ENCODE data around the gene LDAH. TPM values are rescaled to one million over a fixed set of nuclear protein-coding genes. Genes with fewer than 3 reads are reported as not detected.

The LDAH gene
- total RNA-seq, 1 experiment from 2014 or later: not detected

GRCh38 chr2:20648206-20648605 lies 174.7 kb downstream of the LDAH start:
- POLR2A ChIA-PET (ENCODE audit: unreplicated experiment): interaction anchor here (0.6 kb wide), 1 partner anchor 202 kb away, joined by 3 read pairs; no protein-coding TSS in a partner anchor
- no peaks in the 10 kb centered on the region for H3K9me2 ChIP-seq (replicated peaks; ENCODE audit: low read length)
- no peak overlapping the region for H2AFZ ChIP-seq (ENCODE audit: low read length)
- intact Hi-C loops (cut with micrococcal nuclease): no loop called here
- no TSS peak for BruUV-seq (replicated peaks)
- no peaks in the 10 kb centered on the region for H4K20me1 ChIP-seq (ENCODE audit: low read length)
- CTCF ChIA-PET: no interaction called here
- H3K79me2 ChIP-seq (ENCODE audit: low read length): no peaks in the 10 kb centered on the region
- ATAC-seq: no peak
- H3F3A ChIP-seq (ENCODE audit: low read length, unreplicated experiment): no peaks in the 10 kb centered on the region
- H3K9me3 ChIP-seq (ENCODE audit: low read length): no peaks in the 10 kb centered on the region
- no peaks in the 10 kb centered on the region for H3K36me3 ChIP-seq (ENCODE audit: low read depth, low read length)
- no peak overlapping the region for H3K4me3 ChIP-seq (ENCODE audit: low read length)
- H3K9ac ChIP-seq (ENCODE audit: low read length): no peak overlapping the region
- no peak for DNase-seq
- no peak overlapping the region for H3K4me2 ChIP-seq (ENCODE audit: low read length)
- no peak overlapping the region for H3K27ac ChIP-seq (ENCODE audit: low read length)
- no peak for TF ChIP-seq EZH2 (IDR thresholded peaks at IDR 0.05; ENCODE audit: low read length, unreplicated experiment)
- TF ChIP-seq EZH2phosphoT487 (IDR thresholded peaks at IDR 0.05; ENCODE audit: borderline replicate concordance, low read length): no peak
- TF ChIP-seq, protein P1, sequence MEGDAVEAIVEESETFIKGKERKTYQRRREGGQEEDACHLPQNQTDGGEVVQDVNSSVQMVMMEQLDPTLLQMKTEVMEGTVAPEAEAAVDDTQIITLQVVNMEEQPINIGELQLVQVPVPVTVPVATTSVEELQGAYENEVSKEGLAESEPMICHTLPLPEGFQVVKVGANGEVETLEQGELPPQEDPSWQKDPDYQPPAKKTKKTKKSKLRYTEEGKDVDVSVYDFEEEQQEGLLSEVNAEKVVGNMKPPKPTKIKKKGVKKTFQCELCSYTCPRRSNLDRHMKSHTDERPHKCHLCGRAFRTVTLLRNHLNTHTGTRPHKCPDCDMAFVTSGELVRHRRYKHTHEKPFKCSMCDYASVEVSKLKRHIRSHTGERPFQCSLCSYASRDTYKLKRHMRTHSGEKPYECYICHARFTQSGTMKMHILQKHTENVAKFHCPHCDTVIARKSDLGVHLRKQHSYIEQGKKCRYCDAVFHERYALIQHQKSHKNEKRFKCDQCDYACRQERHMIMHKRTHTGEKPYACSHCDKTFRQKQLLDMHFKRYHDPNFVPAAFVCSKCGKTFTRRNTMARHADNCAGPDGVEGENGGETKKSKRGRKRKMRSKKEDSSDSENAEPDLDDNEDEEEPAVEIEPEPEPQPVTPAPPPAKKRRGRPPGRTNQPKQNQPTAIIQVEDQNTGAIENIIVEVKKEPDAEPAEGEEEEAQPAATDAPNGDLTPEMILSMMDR (conservative IDR thresholded peaks at IDR 0.05; ENCODE audit: low read depth, low read length): no peak
- H3K4me1 ChIP-seq (ENCODE audit: insufficient read depth, low read length): peaks cover 15% of the 10 kb centered on the region
- H3K27me3 ChIP-seq (ENCODE audit: low read length): no peaks in the 10 kb centered on the region

DNA sequence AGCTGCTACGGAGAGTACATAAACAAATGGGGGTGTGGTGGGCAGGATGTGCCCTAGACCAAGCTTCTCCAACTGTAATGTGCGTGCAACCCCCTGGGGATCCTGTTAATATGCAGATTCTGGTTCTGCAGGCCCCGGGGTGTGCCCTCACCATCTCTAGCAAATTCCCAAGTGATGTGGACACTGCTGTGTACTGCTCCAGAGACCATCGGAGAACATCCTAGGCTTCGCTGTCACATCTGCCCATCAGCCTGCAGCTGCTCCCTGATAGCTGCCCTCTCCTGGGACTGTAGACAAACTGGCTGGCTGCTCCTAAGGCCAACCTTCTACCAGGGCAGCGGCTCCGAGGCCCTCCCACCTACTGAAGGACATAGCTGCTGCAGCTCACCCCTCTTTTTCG lies 175.2 kb downstream of the LDAH start:
- Histone ChIP-seq H3K27me3 (ENCODE audit: low read length) (no peaks in the 10 kb centered on the region), H4K20me1 (ENCODE audit: low read length) (no peaks in the 10 kb centered on the region), H3K4me1 (ENCODE audit: insufficient read depth, low read length) (peaks cover 15% of the 10 kb centered on the region), H3F3A (ENCODE audit: low read length, unreplicated experiment) (no peaks in the 10 kb centered on the region), H3K27ac (ENCODE audit: low read length) (no peak overlapping the region), H3K4me2 (ENCODE audit: low read length) (no peak overlapping the region), H3K36me3 (ENCODE audit: low read depth, low read length) (no peaks in the 10 kb centered on the region), H3K9me3 (ENCODE audit: low read length) (no peaks in the 10 kb centered on the region), H3K4me3 (ENCODE audit: low read length) (no peak overlapping the region), H3K9ac (ENCODE audit: low read length) (no peak overlapping the region), H2AFZ (ENCODE audit: low read length) (no peak overlapping the region), H3K79me2 (ENCODE audit: low read length) (no peaks in the 10 kb centered on the region), H3K9me2 (replicated peaks; ENCODE audit: low read length) (no peaks in the 10 kb centered on the region)
- no peak for ATAC-seq
- TF ChIP-seq EZH2 (IDR thresholded peaks at IDR 0.05; ENCODE audit: low read length, unreplicated experiment): no peak
- no peak for TF ChIP-seq EZH2phosphoT487 (IDR thresholded peaks at IDR 0.05; ENCODE audit: borderline replicate concordance, low read length)
- no TSS peak for BruUV-seq (replicated peaks)
- intact Hi-C loops (cut with micrococcal nuclease): no loop called here
- POLR2A ChIA-PET (ENCODE audit: unreplicated experiment): interaction anchor here (0.6 kb wide), 1 partner anchor 201 kb away, joined by 3 read pairs; no protein-coding TSS in a partner anchor
- CTCF ChIA-PET: no interaction called here
- DNase-seq: no peak

DNA sequence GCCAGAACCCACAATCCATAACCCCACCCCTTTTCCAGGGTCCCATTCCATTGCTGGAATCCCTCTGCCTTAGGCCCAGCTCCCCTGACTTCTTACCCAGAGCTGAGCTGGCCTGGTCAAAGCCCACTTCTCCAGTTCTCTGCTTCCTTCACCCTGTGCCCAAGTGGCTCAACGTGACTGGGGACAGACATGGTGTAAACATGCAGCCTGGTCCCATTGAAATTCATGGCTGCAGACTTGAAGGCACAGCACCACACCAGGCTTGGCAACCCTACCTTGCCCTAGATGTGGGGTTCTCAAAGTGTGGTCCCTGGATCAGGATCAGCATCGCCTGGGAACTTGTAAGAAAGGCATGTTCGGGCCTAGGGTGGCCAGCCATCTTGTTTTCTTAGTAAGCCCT lies 175.7 kb downstream of the LDAH start:
- Histone ChIP-seq H3K9ac (ENCODE audit: low read length) (no peak overlapping the region), H3K4me1 (ENCODE audit: insufficient read depth, low read length) (peaks cover 15% of the 10 kb centered on the region), H3K79me2 (ENCODE audit: low read length) (no peaks in the 10 kb centered on the region), H3K36me3 (ENCODE audit: low read depth, low read length) (no peaks in the 10 kb centered on the region), H3K27ac (ENCODE audit: low read length) (no peak overlapping the region), H3K4me3 (ENCODE audit: low read length) (no peak overlapping the region), H4K20me1 (ENCODE audit: low read length) (no peaks in the 10 kb centered on the region), H3K27me3 (ENCODE audit: low read length) (no peaks in the 10 kb centered on the region), H3K4me2 (ENCODE audit: low read length) (no peak overlapping the region), H3F3A (ENCODE audit: low read length, unreplicated experiment) (no peaks in the 10 kb centered on the region), H3K9me2 (replicated peaks; ENCODE audit: low read length) (no peaks in the 10 kb centered on the region), H2AFZ (ENCODE audit: low read length) (no peak overlapping the region), H3K9me3 (ENCODE audit: low read length) (no peaks in the 10 kb centered on the region)
- POLR2A ChIA-PET (ENCODE audit: unreplicated experiment): no interaction called here
- intact Hi-C loops (cut with micrococcal nuclease): no loop called here
- TF ChIP-seq EZH2phosphoT487 (IDR thresholded peaks at IDR 0.05; ENCODE audit: borderline replicate concordance, low read length) (no peak), EZH2 (IDR thresholded peaks at IDR 0.05; ENCODE audit: low read length, unreplicated experiment) (no peak)
- TF ChIP-seq, protein P1 (conservative IDR thresholded peaks at IDR 0.05; ENCODE audit: low read depth, low read length): no peak
- DNase-seq (no peak), ATAC-seq (no peak)
- CTCF ChIA-PET: no interaction called here
- no TSS peak for BruUV-seq (replicated peaks)
